Measurements from ENCODE around the gene LRRC74A. TPM values are rescaled to one million over a fixed set of nuclear protein-coding genes. Genes with fewer than 3 reads are reported as not detected.

LRRC74A gene
- total and polyA plus RNA-seq, 9 of the 15 experiments (the other 6 are each of a cell fraction or from before 2014, with no cell fraction given) = not detected

DNA sequence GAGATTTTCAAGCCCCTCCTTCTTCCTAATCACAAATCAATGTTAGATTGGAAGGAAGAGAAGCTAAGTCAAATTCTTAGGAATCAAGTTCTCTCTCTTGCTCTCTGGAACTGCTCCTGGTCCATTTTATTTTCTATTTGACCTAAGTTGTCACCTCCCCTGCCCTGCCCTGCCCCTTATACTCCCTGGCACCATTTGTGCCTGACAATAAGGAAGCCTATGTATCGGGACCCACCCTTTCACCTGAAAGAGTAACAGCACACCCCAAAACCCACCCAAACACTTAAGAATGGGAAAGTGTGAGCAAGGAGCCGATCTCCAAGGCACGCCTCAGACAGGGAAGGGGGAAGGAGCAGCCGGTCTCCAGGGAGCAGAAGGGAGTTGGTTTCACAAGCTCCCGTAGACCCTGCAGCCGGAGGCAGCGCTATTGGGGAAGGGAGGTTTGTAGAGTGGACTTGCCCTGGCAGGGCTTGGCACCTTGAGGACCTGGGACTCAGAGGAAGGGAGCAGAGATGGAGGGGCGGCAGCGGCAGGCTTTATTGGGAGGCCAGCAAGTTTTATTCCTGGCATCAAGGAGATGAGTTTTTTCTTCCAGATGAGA, 1.6 kb downstream of the LRRC74A start (continued):
- TF ChIP-seq RBM22 (IDR thresholded peaks at IDR 0.05; ENCODE audit: low read depth, low read length, poor library complexity, severe bottlenecking) (no peak), HDAC8 (tag; IDR thresholded peaks at IDR 0.05) (no peak), MTF1 (CRISPR knock-in tag; IDR thresholded peaks at IDR 0.05; ENCODE audit: borderline replicate concordance) (no peak), ZNF444 (CRISPR knock-in tag; IDR thresholded peaks at IDR 0.05) (no peak), HDAC2 (IDR thresholded peaks at IDR 0.05) (no peak), KAT7 (CRISPR knock-in tag; IDR thresholded peaks at IDR 0.05; ENCODE audit: borderline replicate concordance) (no peak), ATF2 (CRISPR knock-in tag; IDR thresholded peaks at IDR 0.05) (no peak), KHSRP (IDR thresholded peaks at IDR 0.05) (no peak), ZNF408 (CRISPR knock-in tag; IDR thresholded peaks at IDR 0.05; ENCODE audit: low read depth) (no peak)

- no peak overlapping the region for H3K27ac ChIP-seq (ENCODE audit: extremely low read depth, low read depth, low read length)
- DNase-seq (ENCODE audit: extremely low read depth in 1 of 4, low spot score in 3 of 4) (no peak), ATAC-seq (no peak), FAIRE-seq (no peak)
- H2AFZ ChIP-seq (ENCODE audit: low read depth, low read length) = no peak overlapping the region
- H3K4me1 ChIP-seq (replicated peaks in 1 of 2; ENCODE audit: control insufficient read depth in 2 of 2, insufficient read depth in 2 of 2, low read length in 2 of 2) = no peaks in the 10 kb centered on the region
- CTCF ChIA-PET (ENCODE audit: low intra/inter-chr PET ratio) = interaction anchor here (0.6 kb wide), 1 partner anchor 19 kb away, joined by 3 read pairs; no protein-coding TSS in a partner anchor
- POLR2A ChIA-PET = interaction anchor here (1.6 kb wide), 1 partner anchor 50 kb away, joined by 4 read pairs; no protein-coding TSS in a partner anchor
- no peak overlapping the region for H3K4me3 ChIP-seq
- WGBS (ENCODE audit: insufficient coverage, low coverage, missing lambda C conversion rate) = 1% methylated on average over 17 of the region's 17 CpGs
- no peaks in the 10 kb centered on the region for H3K79me2 ChIP-seq (ENCODE audit: control insufficient read depth, insufficient read depth, low read length)
- TF ChIP-seq, protein P1, sequence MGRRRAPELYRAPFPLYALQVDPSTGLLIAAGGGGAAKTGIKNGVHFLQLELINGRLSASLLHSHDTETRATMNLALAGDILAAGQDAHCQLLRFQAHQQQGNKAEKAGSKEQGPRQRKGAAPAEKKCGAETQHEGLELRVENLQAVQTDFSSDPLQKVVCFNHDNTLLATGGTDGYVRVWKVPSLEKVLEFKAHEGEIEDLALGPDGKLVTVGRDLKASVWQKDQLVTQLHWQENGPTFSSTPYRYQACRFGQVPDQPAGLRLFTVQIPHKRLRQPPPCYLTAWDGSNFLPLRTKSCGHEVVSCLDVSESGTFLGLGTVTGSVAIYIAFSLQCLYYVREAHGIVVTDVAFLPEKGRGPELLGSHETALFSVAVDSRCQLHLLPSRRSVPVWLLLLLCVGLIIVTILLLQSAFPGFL (CRISPR knock-in tag; IDR thresholded peaks at IDR 0.05) = no peak
- TF ChIP-seq ETV6 (IDR thresholded peaks at IDR 0.05; ENCODE audit: borderline replicate concordance in 1 of 2, low read depth in 2 of 2, low read length in 1 of 2) (no peak), ETV6 (CRISPR knock-in tag; IDR thresholded peaks at IDR 0.05; ENCODE audit: borderline replicate concordance) (no peak), ZNF124 (CRISPR knock-in tag; IDR thresholded peaks at IDR 0.05) (no peak), POLR2A (conservative IDR thresholded peaks at IDR 0.05) (no peak), EWSR1 (IDR thresholded peaks at IDR 0.05; ENCODE audit: borderline replicate concordance, low read depth, partially characterized antibody) (no peak), NKRF (IDR thresholded peaks at IDR 0.05; ENCODE audit: borderline replicate concordance) (no peak)
- no peaks in the 10 kb centered on the region for H4K20me1 ChIP-seq (replicated peaks; ENCODE audit: control insufficient read depth, insufficient read depth, low read length)
- H3K36me3 ChIP-seq (ENCODE audit: control insufficient read depth, insufficient read depth, low read length) = no peaks in the 10 kb centered on the region
- intact Hi-C loops (cut with micrococcal nuclease) (no loop called here), in situ Hi-C loops (cut with MboI) (no loop called here)
- H3K9ac ChIP-seq (ENCODE audit: insufficient read depth in 1 of 2, low read depth in 2 of 2, low read length in 2 of 2) = no peak overlapping the region
- H3K4me2 ChIP-seq (ENCODE audit: insufficient read depth, low read length) = no peak overlapping the region
- peaks cover 11 to 47% of the 10 kb centered on the region in 2 experiments; a peak in 4 of 5 replicates for H3K27me3 ChIP-seq (ENCODE audit: control insufficient read depth in 2 of 2, insufficient read depth in 2 of 2, low read length in 2 of 2)
- H3K9me3 ChIP-seq (replicated peaks; ENCODE audit: control insufficient read depth, insufficient read depth, low read depth, low read length) = no peaks in the 10 kb centered on the region
- BruUV-seq (replicated peaks) = no TSS peak
- no peaks in the 10 kb centered on the region for H3K9me1 ChIP-seq (ENCODE audit: control insufficient read depth, insufficient read depth, low read length)
Observed at GRCh38 chr14:76828339-76829012, 2.3 kb downstream of the LRRC74A start.

Data from K562 (cell line).